Upper lobe of left lung (tissue), 6 donors: ENCODE data around the gene SLC39A6. TPM values are rescaled to one million over a fixed set of nuclear protein-coding genes. Genes with fewer than 3 reads are reported as not detected.

Experiments
- ATAC-seq, 2 donors: fragments of 200-7000 bp; cut with Tn5 transposase; one replicate each; pipeline ENCODE4 v1.9.1; 2022; ENCODE audit warnings: mild to moderate bottlenecking in 2 of 2, moderate library complexity in 2 of 2; ENCODE audit not compliant: low FRiP score in 2 of 2
- DNase-seq, 2 donors: peaks; one replicate each; pipeline ENCODE4 v3.0.0-alpha.2; 2019 to 2020
- H3K27ac ChIP-seq, 4 donors: fragments of 200-600 bp; sonication (generic); one replicate each; pipeline ENCODE4 v1.5.1; 2016 to 2019
- H3K27me3 ChIP-seq, 4 donors: fragments of 200-600 bp; sonication (generic); one replicate each; pipeline ENCODE4 v1.5.1; 2017 to 2019
- H3K36me3 ChIP-seq, 4 donors: fragments of 200-600 bp; sonication (generic); one replicate each; pipeline ENCODE4 v1.5.1; 2016 to 2019
- H3K4me1 ChIP-seq, 4 donors: fragments of 200-600 bp; sonication (generic); one replicate each; pipeline ENCODE4 v1.5.1; 2018 to 2019
- H3K4me3 ChIP-seq, 4 donors: fragments of 200-600 bp; sonication (generic); one replicate each; pipeline ENCODE4 v1.5.1; 2017 to 2019; ENCODE audit warnings: mild to moderate bottlenecking in 2 of 4, moderate library complexity in 1 of 4
- H3K9me3 ChIP-seq, 4 donors: fragments of 200-600 bp; sonication (generic); one replicate each; pipeline ENCODE4 v1.5.1; 2018 to 2019
- CTCF ChIP-seq, 6 experiments: fragments of 450-650 bp in 4 of 6; fragments of 200-600 bp in 2 of 6; sonication (generic) in 2 of 6; IDR thresholded peaks; one replicate each; pipeline ENCODE4 v1.5.1; 2016 to 2019; ENCODE audit warnings: antibody characterized with exemption in 6 of 6
- EP300 ChIP-seq, 4 donors: sonication (generic); formaldehyde crosslinking; IDR thresholded peaks; one replicate each; pipeline ENCODE4 v1.5.1; 2017; ENCODE audit warnings: antibody characterized with exemption in 4 of 4, control low read depth in 2 of 4
- POLR2A ChIP-seq, 4 donors: fragments of 450-650 bp; IDR thresholded peaks; one replicate each; pipeline ENCODE4 v1.5.1; 2016 to 2017; ENCODE audit warnings: antibody characterized with exemption in 4 of 4, mild to moderate bottlenecking in 2 of 4
- POLR2AphosphoS5 ChIP-seq, 2 donors: sonication (generic); formaldehyde crosslinking; IDR thresholded peaks; one replicate each; pipeline ENCODE4 v1.5.1; 2017; ENCODE audit warnings: antibody characterized with exemption in 2 of 2
- WGBS, 2 donors: methylation state at CpG; one replicate each; pipeline ENCODE4 v1.1.5; 2017 to 2018; 5-methylcytosine and 5-hydroxymethylcytosine counted together
- total RNA-seq, 6 donors: library from RNA; depleted of rRNA in 4 of 6; stranded (reverse); fragments of >200 nt in 4 of 6; gene quantifications; one replicate each; pipeline versions ENCODE4 v1.1.0 to v1.2.1, GENCODE V29; 2016 to 2021
- donor health status: DM: no; HTN: no; CAD: no; lungs with moderate emphysema.
- donor health status: DM: no; HTN: yes; CAD: no; lungs with severe emphysema.

The SLC39A6 gene
- total RNA-seq, 6 donors from 2014 or later: 10.0 to 39.6 (median 22.7) TPM

GRCh38 chr18:36108196-36108595 is 20.9 kb downstream of the SLC39A6 start:
- WGBS, 2 donors: 45% methylated on average over 2 of the region's 2 CpGs
- no peak overlapping the region for H3K27ac ChIP-seq
- TF ChIP-seq CTCF (IDR thresholded peaks at IDR 0.05) (no peak), EP300 (IDR thresholded peaks at IDR 0.05) (no peak), POLR2AphosphoS5 (IDR thresholded peaks at IDR 0.05) (no peak), POLR2A (IDR thresholded peaks at IDR 0.05) (no peak)
- H3K9me3 ChIP-seq: no peaks in the 10 kb centered on the region
- H3K4me1 ChIP-seq: no peaks in the 10 kb centered on the region
- H3K4me3 ChIP-seq: no peak overlapping the region
- DNase-seq: no peak
- no peaks in the 10 kb centered on the region for H3K27me3 ChIP-seq
- peaks cover 8 to 41% (median 11%) of the 10 kb centered on the region in 4 donors for H3K36me3 ChIP-seq
- no peak for ATAC-seq

DNA sequence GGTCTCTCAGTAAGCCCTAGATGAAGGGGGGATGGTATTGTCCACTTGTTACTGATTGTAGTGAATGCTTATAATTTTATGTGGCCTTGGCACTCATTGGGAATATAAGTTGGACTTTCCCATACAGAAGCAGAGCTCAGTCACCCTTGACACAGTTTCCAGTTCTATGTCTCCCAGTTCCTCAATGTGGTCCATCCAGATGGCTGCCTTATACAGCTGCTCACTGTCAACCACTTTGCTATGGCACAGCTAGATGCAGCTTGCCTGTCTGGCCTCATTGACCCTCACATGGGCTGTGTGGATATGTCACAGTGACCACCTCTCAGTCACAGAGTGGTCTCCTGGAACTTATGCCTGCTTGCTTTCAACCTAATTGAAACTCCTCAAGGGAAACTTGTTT is 21.7 kb downstream of the SLC39A6 start:
- Histone ChIP-seq H3K27me3 (no peaks in the 10 kb centered on the region), H3K4me1 (no peaks in the 10 kb centered on the region), H3K4me3 (no peak overlapping the region), H3K36me3 (peaks cover 6 to 34% (median 8%) of the 10 kb centered on the region in 4 donors), H3K9me3 (no peaks in the 10 kb centered on the region), H3K27ac (no peak overlapping the region)
- DNase-seq (no peak), ATAC-seq (no peak)
- TF ChIP-seq EP300 (IDR thresholded peaks at IDR 0.05) (no peak), POLR2AphosphoS5 (IDR thresholded peaks at IDR 0.05) (no peak), CTCF (IDR thresholded peaks at IDR 0.05) (no peak), POLR2A (IDR thresholded peaks at IDR 0.05) (no peak)

GRCh38 chr18:36104749-36105148 is 24.4 kb downstream of the SLC39A6 start:
- peaks cover 0 to 9% (median 0%) of the 10 kb centered on the region in 4 donors for H3K36me3 ChIP-seq
- DNase-seq (no peak), ATAC-seq (no peak)
- WGBS, 2 donors: 93 to 94% methylated on average over 2 of the region's 2 CpGs
- H3K4me1 ChIP-seq: no peaks in the 10 kb centered on the region
- H3K4me3 ChIP-seq: no peak overlapping the region
- no peak overlapping the region for H3K27ac ChIP-seq
- no peak for TF ChIP-seq POLR2A (IDR thresholded peaks at IDR 0.05)
- TF ChIP-seq CTCF (IDR thresholded peaks at IDR 0.05): no peak
- H3K27me3 ChIP-seq: no peaks in the 10 kb centered on the region
- H3K9me3 ChIP-seq: peaks cover 0 to 3% (median 0%) of the 10 kb centered on the region in 4 donors

GRCh38 chr18:36101943-36102342 is 27.2 kb downstream of the SLC39A6 start:
- WGBS, 2 donors: 96 to 98% methylated on average over 5 to 7 of the region's 7 CpGs
- no peaks in the 10 kb centered on the region for H3K36me3 ChIP-seq
- DNase-seq (no peak), ATAC-seq (no peak)
- H3K4me3 ChIP-seq: no peak overlapping the region
- H3K9me3 ChIP-seq: peaks cover 0 to 3% (median 0%) of the 10 kb centered on the region in 4 donors
- TF ChIP-seq EP300 (IDR thresholded peaks at IDR 0.05) (no peak), CTCF (IDR thresholded peaks at IDR 0.05) (no peak), POLR2A (IDR thresholded peaks at IDR 0.05) (no peak), POLR2AphosphoS5 (IDR thresholded peaks at IDR 0.05) (no peak)
- no peaks in the 10 kb centered on the region for H3K4me1 ChIP-seq
- no peak overlapping the region for H3K27ac ChIP-seq
- no peaks in the 10 kb centered on the region for H3K27me3 ChIP-seq

DNA sequence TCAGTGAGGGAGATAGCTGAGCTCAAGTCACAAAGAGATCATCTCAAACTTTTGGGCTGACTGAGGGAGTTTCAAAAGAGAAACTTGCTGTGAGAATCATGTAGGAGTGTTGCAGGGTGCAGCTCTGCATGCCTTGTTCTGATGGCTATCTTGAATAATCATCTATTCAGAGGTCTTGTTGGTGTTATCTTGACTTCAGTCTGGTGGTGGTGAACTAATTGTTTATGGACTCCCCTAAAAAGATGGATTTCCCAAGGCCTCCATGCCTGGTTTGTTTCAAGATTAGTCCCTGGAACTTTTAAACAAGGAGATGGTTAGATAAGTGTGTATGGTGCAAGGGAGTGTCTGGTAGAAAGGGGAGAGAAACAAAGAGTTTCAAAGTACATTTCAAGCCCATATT is 29.8 kb downstream of the SLC39A6 start:
- Histone ChIP-seq H3K4me3 (no peak overlapping the region), H3K36me3 (no peaks in the 10 kb centered on the region), H3K27ac (no peak overlapping the region), H3K9me3 (peaks cover 0 to 3% (median 0%) of the 10 kb centered on the region in 4 donors), H3K4me1 (no peaks in the 10 kb centered on the region), H3K27me3 (no peaks in the 10 kb centered on the region)
- ATAC-seq: no peak
- DNase-seq: no peak
- TF ChIP-seq POLR2A (IDR thresholded peaks at IDR 0.05): no peak
- no peak for TF ChIP-seq CTCF (IDR thresholded peaks at IDR 0.05)
- TF ChIP-seq EP300 (IDR thresholded peaks at IDR 0.05): no peak
- no peak for TF ChIP-seq POLR2AphosphoS5 (IDR thresholded peaks at IDR 0.05)
